ENCODE measurements around the gene ERI3. TPM values are rescaled to one million over a fixed set of nuclear protein-coding genes. Genes with fewer than 3 reads are reported as not detected.

ERI3 gene
- polyA plus RNA-seq, 1 donor: 49.9 TPM

GRCh38 chr1:44261171-44261817 is 93.8 kb downstream of the ERI3 start:
- DNase-seq: no peak

GRCh38 chr1:44260792-44261170 is 94.3 kb downstream of the ERI3 start:
- DNase-seq: no peak

- no peak for DNase-seq
Measured at GRCh38 chr1:44259090-44259489, 96.0 kb downstream of the ERI3 start.

GRCh38 chr1:44256762-44257554 is 98.1 kb downstream of the ERI3 start:
- DNase-seq: no peak

GRCh38 chr1:44254392-44254910 is 100.6 kb downstream of the ERI3 start:
- DNase-seq: no peak

GRCh38 chr1:44251989-44252671 is 102.9 kb downstream of the ERI3 start:
- DNase-seq: no peak

GRCh38 chr1:44251486-44251885 is 103.6 kb downstream of the ERI3 start:
- no peak for DNase-seq

- DNase-seq: no peak
Measured at GRCh38 chr1:44250068-44250781, 104.8 kb downstream of the ERI3 start.

- no peak for DNase-seq
Measured at GRCh38 chr1:44249543-44249942, 105.5 kb downstream of the ERI3 start.

GRCh38 chr1:44246806-44247205 is 108.3 kb downstream of the ERI3 start:
- no peak for DNase-seq

- DNase-seq: no peak
Measured at GRCh38 chr1:44244986-44245385, 110.1 kb downstream of the ERI3 start.

- DNase-seq: no peak
Measured at GRCh38 chr1:44243782-44244495, 111.1 kb downstream of the ERI3 start.

- DNase-seq: no peak
Measured at GRCh38 chr1:44242746-44243145, 112.3 kb downstream of the ERI3 start.

- DNase-seq: no peak
Measured at GRCh38 chr1:44240802-44241671, 114.0 kb downstream of the ERI3 start.

- DNase-seq: no peak
Measured at GRCh38 chr1:44239961-44240371, 115.1 kb downstream of the ERI3 start.

- no peak for DNase-seq
Measured at GRCh38 chr1:44239331-44239960, 115.6 kb downstream of the ERI3 start.

GRCh38 chr1:44238660-44239059 is 116.4 kb downstream of the ERI3 start:
- no peak for DNase-seq

- DNase-seq: peak; percentile 40
Measured at GRCh38 chr1:44237721-44238457, 117.2 kb downstream of the ERI3 start.

GRCh38 chr1:44236490-44237272 is 118.4 kb downstream of the ERI3 start:
- DNase-seq: no peak
